HG03565 (cell line): ENCODE results near the gene DNMT3A.

Experiments
- ATAC-seq: cut with Tn5 transposase; IDR thresholded peaks from one replicate; pipeline ENCODE4 v1.9.1; 2021; ENCODE audit warnings: mild to moderate bottlenecking, moderate library complexity; ENCODE audit not compliant: unreplicated experiment

DNMT3A gene

GRCh38 chr2:25262288-25262687 lies 79.4 kb downstream of the DNMT3A start:
- ATAC-seq = no peak

GRCh38 chr2:25259737-25260124 lies 82.0 kb downstream of the DNMT3A start:
- no peak for ATAC-seq

GRCh38 chr2:25258847-25259736 lies 82.6 kb downstream of the DNMT3A start:
- ATAC-seq = no peak

DNA sequence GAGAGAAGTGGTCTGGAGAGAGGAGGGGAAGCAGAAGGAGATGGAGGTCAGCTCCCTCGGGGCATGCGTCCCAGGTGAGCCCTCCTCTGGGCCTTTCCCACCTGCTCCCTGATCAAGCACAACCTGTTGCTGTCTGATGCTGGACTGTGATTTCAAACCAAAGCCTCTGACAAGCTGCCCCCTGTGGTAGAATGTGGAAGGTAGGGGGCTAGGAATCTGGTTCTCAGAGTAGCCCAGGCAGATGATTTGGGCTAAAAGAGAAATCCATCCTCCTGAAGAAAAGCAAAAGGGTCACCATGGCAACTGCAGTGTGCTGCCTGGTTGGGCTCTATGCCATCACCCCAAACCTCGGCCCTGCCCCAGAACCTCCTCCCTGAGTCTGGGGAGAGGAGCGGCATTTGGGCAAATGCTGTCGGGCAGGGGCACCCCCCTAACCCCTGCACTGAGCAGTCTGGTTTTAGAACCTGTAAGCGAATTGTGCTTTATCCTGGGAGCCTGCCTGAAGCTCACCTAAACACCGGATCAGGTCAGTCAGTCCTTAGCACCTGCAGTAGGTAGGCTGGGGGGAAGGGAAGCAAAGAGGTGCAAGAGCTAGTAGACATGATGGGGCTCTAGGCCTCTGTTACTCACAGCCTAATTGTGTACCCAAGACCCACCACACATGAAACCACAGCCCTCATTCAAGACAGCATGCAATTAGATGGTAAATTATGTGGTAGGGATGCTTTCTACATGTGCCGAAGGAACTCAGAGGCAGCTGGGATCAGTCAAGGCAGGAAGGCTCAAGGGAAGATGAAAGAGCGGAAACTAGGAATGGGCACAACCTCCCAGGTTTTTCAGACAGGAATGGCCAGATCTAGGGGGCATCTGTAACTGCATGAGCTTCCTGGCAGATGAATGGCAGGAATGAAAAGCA lies 83.5 kb downstream of the DNMT3A start:
- ATAC-seq = no peak

- no peak for ATAC-seq
Measured at GRCh38 chr2:25257032-25257552, 84.6 kb downstream of the DNMT3A start.

GRCh38 chr2:25256488-25256875 lies 85.2 kb downstream of the DNMT3A start:
- no peak for ATAC-seq

DNA sequence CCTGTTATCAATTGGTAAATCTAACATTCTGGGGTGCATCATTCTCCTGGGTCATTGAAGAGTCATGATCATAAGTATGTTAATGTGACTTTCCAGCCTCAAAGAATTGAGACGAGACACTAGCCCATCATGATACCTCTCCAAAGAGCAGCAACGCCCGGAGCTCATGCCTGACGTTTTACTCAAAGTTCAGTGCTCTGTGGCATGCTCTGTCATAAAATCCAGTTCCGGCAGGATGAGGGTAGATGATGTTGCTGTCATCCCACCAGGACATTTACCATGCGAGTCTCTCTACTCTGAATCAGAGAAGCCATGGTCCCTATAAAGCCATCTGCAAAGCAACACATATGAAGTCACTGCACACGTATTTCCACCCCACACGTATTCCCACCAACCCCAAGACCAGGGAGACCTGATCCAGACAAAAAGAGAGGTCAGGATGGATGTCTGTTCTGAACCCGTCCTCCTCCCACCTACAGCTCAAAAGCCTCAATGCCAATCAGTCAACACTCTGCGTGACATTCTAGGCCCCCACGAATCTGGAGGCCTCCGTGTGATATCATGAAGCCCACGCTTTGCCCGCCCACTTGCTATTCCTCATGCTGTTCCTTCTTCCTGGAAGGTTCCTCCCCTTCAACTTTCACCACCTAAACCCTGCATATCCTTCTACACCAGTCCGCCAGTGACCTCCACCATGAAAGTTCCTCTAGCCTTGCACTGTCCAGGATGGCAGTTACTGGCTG lies 85.8 kb downstream of the DNMT3A start:
- no peak for ATAC-seq

GRCh38 chr2:25254961-25255360 lies 86.8 kb downstream of the DNMT3A start:
- ATAC-seq = no peak

GRCh38 chr2:25253153-25253626 lies 88.5 kb downstream of the DNMT3A start:
- no peak for ATAC-seq

- no peak for ATAC-seq
Measured at GRCh38 chr2:25252291-25253152, 89.2 kb downstream of the DNMT3A start.

DNA sequence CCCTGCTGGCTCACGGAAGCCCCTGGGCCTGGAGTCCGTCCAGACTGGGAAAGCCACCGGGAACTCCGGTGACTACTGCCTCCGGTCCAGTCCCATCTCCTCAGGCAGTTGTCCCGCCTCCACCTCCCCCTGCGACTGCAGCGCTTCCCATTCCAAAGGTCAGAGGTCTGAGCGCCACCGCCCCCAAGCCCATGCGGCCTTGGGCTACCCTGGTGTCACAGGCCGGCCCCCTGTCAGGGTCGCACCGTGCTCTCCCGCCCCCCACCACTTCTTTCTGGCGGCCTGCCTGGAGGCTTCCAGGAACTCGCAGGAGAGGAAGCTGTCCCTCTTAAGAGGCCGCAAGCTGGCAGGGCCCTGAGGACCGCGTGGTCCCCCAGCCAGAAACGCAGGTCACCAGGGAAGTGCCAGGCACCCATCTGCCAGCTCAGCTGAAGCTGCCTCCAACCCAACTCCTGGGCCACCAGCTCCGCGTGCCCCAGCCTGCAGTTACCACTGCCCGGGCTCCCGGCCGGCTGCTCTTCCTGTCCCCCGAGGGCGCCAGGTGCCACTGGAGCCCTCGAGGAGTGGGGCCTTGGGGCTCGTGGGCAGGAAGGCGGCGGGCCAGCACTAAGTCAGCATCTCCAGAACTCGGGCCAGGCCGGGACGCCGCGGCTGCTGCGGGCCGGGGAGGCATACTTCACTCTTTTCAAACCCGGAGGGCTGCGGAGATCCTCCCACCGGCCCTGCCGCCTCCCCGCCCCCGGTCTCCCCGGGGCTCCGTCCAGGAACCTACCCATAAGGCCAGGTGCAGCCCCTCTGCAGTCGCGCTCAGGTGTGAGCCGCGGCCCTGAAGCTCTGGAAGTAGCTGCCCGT lies 90.1 kb downstream of the DNMT3A start:
- ATAC-seq = no peak

- no peak for ATAC-seq
Measured at GRCh38 chr2:25251071-25251421, 90.7 kb downstream of the DNMT3A start.

DNA sequence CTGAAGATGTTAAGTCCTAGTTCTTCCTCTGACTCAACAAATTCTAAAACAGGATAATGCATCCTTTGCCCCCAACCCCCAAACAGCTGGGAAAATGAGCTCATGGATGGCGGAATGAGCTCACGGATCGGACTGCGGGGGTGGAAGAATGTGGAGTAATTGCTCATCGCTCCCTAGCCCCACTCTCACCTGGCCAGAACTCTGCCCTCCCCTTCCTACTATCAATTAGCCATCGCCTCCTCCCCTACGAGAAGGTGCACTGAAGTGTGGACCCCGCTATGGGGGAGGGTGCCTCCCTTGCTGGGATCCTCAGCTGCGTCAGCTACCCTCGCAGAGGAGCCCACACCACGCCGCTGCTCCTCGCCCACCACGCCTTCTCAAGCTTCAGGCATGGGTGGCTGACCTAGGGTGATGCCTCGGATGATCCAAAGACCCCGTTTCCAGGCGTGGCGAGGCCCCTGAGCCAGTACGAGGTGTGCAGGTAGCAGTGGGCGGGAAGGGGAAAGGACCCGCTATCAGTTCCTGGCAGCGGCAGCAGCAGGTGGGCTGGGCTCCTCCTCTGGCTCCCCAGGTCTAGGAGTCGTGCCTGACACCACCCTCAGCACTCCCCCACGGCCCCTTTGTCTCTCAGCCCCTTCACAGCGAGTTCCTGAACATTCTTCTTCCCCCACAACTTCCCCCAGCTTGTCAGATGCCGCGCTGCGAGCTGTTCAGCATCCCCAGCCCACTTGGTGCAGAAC lies 91.2 kb downstream of the DNMT3A start:
- ATAC-seq = no peak

- no peak for ATAC-seq
Measured at GRCh38 chr2:25249785-25250184, 91.9 kb downstream of the DNMT3A start.

- ATAC-seq = no peak
Measured at GRCh38 chr2:25247792-25248512, 93.8 kb downstream of the DNMT3A start.

GRCh38 chr2:25246558-25247290 lies 95.0 kb downstream of the DNMT3A start:
- ATAC-seq = no peak

GRCh38 chr2:25246001-25246400 lies 95.7 kb downstream of the DNMT3A start:
- ATAC-seq = no peak
